DMS153 treated with DMSO at 0.1 percent for 48 hours (cell line): ENCODE results near the gene NUDT8.
"Not testable (repeated sequence)": the region's sequence is repeated elsewhere in the genome, so short reads cannot be mapped to it uniquely, and the experiment has no call there.

Experiments used
- DNase-seq: peaks from one replicate; lab custom pipeline; 2025; ENCODE audit not compliant: unreplicated experiment; lab: John Stamatoyannopoulos, UW

NUDT8 gene

GRCh38 chr11:67596753-67597300, 32.9 kb downstream of the NUDT8 start:
- DNase-seq = no peak

- DNase-seq = no peak
Observed at GRCh38 chr11:67594480-67594879, 35.3 kb downstream of the NUDT8 start.

DNA sequence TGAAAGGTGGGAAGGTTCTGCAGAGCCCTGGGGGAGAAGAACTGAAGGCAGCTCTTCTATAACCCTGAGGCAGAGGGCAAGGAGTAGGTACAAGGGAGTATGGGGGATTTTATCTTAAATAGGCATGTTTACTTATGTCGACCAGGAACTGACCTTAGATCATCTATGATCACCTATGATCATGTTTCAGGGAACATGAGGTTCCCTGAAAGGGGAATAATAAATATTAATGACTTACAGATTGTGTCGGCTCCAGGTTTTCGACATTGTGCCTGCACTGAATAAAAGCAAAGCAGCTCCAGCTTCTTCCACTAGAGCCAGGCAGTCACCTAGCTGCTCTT, 36.2 kb downstream of the NUDT8 start:
- no peak for DNase-seq

GRCh38 chr11:67592880-67593564, 36.7 kb downstream of the NUDT8 start:
- DNase-seq = no peak

GRCh38 chr11:67588899-67589415, 40.8 kb downstream of the NUDT8 start:
- not testable (repeated sequence) for DNase-seq

- no peak for DNase-seq
Observed at GRCh38 chr11:67588136-67588503, 41.6 kb downstream of the NUDT8 start.

DNA sequence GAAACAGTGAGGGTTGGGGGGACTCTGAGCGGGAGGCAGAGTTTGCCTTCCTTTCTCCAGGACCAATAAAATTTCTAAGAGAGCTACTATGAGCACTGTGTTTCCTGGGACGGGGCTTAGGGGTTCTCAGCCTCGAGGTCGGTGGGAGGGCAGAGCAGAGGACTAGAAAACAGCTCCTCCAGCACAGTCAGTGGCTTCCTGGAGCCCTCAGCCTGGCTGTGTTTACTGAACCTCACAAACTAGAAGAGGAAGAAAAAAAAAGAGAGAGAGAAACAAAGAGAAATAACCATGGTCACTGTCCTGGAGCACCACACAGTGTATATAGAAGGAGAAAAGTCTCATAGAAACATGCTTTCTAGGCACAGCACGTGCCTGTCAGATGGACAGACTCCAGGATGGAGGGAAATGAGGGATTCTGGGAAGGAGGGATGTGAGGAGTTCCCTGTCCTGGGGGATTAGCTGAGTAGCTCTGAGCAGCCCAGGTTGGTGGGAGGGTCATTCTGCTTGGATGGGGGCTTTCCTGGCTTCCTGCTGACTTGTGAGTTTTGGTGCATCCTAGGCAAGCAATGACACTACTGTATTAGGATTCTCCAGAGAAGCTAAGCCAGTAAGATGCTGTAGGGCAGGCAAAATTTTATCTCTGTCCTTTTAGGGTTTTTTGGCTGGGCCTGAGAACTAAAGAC, 43.0 kb downstream of the NUDT8 start:
- DNase-seq = no peak

DNA sequence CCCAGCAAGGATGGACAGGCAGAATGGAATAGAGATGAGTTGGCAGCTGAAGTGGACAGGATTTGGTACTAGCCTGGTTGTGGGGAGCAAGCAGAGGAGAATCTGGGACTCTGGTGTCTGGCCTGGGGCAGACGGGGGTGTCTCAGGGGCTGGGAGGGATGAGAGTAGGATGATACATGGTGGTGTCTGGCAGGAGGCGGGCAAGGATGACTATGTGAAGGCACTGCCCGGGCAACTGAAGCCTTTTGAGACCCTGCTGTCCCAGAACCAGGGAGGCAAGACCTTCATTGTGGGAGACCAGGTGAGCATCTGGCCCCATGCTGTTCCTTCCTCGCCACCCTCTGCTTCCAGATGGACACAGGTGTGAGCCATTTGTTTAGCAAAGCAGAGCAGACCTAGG, 43.8 kb downstream of the NUDT8 start:
- DNase-seq = no peak

DNA sequence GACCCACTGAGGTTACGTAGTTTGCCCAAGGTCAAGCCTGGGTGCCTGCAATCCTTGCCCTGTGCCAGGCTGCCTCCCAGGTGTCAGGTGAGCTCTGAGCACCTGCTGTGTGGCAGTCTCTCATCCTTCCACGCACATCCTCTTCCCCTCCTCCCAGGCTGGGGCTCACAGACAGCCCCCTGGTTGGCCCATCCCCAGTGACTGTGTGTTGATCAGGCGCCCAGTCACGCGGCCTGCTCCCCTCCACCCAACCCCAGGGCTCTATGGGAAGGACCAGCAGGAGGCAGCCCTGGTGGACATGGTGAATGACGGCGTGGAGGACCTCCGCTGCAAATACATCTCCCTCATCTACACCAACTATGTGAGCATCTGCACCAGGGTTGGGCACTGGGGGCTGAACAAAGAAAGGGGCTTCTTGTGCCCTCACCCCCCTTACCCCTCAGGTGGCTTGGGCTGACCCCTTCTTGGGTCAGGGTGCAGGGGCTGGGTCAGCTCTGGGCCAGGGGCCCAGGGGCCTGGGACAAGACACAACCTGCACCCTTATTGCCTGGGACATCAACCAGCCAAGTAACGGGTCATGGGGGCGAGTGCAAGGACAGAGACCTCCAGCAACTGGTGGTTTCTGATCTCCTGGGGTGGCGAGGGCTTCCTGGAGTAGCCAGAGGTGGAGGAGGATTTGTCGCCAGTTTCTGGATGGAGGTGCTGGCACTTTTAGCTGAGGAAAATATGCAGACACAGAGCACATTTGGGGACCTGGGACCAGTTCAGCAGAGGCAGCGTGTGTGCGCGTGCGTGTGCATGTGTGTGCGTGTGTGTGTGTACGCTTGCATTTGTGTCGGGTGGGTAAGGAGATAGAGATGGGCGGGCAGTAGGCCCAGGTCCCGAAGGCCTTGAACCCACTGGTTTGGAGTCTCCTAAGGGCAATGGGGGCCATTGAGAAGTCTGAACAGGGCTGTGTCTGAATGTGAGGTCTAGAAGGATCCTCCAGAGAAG, 44.6 kb downstream of the NUDT8 start:
- DNase-seq = no peak

DNA sequence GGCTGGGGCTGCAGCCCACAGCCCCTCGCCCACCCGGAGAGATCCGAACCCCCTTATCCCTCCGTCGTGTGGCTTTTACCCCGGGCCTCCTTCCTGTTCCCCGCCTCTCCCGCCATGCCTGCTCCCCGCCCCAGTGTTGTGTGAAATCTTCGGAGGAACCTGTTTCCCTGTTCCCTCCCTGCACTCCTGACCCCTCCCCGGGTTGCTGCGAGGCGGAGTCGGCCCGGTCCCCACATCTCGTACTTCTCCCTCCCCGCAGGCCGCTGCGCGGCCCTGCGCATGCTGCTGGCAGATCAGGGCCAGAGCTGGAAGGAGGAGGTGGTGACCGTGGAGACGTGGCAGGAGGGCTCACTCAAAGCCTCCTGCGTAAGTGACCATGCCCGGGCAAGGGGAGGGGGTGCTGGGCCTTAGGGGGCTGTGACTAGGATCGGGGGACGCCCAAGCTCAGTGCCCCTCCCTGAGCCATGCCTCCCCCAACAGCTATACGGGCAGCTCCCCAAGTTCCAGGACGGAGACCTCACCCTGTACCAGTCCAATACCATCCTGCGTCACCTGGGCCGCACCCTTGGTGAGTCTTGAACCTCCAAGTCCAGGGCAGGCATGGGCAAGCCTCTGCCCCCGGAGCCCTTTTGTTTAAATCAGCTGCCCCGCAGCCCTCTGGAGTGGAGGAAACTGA, 45.4 kb downstream of the NUDT8 start:
- peak; percentile 18 for DNase-seq

DNA sequence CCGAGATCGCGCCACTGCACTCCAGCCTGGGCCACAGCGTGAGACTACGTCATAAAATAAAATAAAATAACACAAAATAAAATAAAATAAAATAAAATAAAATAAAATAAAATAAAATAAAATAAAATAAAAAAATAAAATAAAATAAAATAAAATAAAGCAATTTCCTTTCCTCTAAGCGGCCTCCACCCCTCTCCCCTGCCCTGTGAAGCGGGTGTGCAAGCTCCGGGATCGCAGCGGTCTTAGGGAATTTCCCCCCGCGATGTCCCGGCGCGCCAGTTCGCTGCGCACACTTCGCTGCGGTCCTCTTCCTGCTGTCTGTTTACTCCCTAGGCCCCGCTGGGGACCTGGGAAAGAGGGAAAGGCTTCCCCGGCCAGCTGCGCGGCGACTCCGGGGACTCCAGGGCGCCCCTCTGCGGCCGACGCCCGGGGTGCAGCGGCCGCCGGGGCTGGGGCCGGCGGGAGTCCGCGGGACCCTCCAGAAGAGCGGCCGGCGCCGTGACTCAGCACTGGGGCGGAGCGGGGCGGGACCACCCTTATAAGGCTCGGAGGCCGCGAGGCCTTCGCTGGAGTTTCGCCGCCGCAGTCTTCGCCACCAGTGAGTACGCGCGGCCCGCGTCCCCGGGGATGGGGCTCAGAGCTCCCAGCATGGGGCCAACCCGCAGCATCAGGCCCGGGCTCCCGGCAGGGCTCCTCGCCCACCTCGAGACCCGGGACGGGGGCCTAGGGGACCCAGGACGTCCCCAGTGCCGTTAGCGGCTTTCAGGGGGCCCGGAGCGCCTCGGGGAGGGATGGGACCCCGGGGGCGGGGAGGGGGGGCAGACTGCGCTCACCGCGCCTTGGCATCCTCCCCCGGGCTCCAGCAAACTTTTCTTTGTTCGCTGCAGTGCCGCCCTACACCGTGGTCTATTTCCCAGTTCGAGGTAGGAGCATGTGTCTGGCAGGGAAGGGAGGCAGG, 46.2 kb downstream of the NUDT8 start, which contains the start of gene GSTP1:
TSS of gene GSTP1 (plus strand) at position 566 of the 958 bp plus-strand sequence. CDS start at position 598, 32 bp downstream.
- peak; percentile 75 for DNase-seq

- DNase-seq = peak; percentile 27
Observed at GRCh38 chr11:67582011-67582410, 47.7 kb downstream of the NUDT8 start.

DNA sequence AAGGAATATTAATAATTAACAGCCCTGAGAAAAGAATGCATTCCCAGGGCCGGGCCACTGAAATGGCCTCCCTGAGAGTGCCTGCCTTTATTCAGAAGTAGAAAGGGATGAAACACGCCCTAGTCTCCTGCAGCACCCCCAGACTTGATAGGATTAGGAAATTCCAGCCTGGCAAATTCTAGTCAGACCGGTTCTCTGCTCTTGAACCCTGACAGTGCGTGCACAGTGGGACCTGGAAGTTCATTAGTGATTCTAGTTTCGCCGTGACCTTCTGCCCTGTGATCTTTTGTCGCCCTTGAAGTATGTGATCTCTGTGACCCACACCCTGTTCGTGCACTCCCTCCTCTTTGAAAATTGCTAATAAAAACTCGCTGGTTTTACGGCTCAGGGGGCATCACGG, 48.3 kb downstream of the NUDT8 start:
- peak; percentile 15 for DNase-seq

DNA sequence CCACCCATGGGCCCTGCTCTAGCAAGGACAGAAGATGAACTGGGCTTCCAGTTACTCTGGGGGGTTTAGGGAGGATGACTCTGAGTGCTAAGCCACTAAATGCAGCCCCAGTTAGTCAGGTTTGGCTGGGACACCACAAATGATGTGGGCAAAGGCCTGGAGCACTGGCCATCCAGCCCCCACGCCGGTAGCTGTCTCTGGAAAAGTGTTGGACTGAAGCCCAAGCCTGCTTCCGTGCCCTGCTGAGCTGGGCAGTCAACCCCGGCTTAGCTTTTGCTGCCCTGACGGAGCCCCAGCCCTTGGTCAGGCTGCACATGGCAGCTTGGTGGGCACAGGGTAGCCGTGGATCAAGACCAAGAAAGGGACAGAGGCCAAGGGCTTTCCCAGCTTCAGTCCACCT, 51.8 kb downstream of the NUDT8 start:
- DNase-seq = no peak
